GM12801 (cell line): ENCODE data around the gene LHCGR.

Experiments used
- TF ChIP-seq, protein P1 (sequence below): IDR thresholded peaks from one replicate; pipeline ENCODE4 v1.5.1; 2011; ENCODE audit warnings: control low read depth; ENCODE audit not compliant: insufficient read length; ENCODE audit errors: extremely low read depth

Gene LHCGR

DNA sequence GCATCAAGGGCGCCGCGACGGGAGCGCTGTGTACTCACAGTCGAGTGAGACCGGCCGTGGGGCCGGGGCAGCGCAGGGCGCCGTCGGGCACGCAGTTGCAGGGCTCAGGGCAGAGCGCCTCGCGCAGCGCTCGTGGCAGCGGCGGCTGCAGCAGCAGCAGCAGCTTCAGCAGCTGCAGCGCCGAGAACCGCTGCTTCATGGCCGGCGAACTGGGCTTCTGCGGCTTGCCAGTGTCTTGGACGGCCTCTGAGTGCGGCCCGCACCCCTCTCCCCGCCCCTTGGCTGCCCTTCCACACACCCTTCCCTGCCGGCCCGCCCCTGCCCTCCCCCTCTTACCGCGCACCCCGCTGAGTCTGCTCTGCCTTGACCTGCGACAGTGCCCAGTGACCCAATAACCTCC lies at the start of gene LHCGR:
TSS of gene LHCGR (minus strand) at position 252 of the 400 bp plus-strand sequence. CDS start at position 199, 53 bp downstream.
- TF ChIP-seq, protein P1, sequence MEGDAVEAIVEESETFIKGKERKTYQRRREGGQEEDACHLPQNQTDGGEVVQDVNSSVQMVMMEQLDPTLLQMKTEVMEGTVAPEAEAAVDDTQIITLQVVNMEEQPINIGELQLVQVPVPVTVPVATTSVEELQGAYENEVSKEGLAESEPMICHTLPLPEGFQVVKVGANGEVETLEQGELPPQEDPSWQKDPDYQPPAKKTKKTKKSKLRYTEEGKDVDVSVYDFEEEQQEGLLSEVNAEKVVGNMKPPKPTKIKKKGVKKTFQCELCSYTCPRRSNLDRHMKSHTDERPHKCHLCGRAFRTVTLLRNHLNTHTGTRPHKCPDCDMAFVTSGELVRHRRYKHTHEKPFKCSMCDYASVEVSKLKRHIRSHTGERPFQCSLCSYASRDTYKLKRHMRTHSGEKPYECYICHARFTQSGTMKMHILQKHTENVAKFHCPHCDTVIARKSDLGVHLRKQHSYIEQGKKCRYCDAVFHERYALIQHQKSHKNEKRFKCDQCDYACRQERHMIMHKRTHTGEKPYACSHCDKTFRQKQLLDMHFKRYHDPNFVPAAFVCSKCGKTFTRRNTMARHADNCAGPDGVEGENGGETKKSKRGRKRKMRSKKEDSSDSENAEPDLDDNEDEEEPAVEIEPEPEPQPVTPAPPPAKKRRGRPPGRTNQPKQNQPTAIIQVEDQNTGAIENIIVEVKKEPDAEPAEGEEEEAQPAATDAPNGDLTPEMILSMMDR: no peak

DNA sequence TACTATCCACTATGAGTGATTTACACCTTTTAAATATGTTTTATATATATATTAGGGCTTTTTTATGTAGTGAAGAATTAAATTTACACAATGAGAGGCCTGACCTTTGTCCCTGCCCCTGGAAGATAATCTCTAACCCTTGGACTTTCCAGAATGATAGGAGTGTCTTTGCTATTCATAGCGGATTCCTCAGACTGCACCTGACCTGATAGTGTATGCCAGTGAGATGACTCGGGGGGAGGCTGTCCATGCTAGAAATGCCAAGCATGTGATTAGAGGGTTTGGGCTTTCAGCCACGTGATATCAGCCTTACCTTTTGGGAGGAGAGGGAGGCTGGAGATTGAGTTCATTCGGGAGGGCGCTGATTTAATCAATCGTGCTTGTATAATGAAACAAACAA lies 44.1 kb upstream of the LHCGR start:
- TF ChIP-seq, protein P1: no peak

DNA sequence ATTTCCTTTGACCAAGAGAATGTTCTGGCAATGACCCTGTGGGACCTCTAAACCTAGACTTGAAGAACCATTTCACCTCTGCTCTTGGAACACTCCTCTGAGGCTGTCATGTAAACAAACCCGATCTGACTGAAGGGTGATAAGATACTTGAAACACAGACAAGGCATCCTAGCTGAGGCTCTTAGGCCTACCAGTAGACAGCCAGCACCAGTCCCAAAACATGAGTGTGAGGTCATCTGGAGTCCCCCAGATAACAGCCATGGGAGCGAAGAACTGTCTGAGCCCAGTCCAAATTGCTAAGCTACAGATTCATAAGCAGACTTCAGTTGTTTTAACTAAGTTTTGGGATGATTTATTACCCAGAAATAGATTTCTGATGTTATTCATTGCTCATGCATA lies 39.5 kb upstream of the LHCGR start:
- TF ChIP-seq, protein P1: no peak

DNA sequence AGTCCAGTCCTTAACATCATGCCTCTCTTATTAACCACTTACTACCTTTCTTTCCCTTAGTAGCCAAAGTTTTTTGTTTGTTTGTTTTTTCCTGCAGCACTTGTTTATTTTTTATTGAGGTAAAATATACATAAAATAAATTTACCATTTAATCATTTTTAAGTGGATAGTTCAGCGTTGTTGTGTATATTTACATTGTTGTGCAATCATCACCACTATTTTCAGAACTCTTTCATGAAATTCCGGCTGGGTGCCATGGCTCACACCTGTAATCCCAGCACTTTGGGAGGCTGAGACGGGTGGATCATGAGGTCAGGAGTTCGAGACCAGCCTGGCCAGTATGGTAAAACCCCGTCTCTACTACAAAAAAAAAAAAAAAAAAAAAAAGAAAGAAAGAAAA lies 38.1 kb upstream of the LHCGR start:
- TF ChIP-seq, protein P1: no peak

DNA sequence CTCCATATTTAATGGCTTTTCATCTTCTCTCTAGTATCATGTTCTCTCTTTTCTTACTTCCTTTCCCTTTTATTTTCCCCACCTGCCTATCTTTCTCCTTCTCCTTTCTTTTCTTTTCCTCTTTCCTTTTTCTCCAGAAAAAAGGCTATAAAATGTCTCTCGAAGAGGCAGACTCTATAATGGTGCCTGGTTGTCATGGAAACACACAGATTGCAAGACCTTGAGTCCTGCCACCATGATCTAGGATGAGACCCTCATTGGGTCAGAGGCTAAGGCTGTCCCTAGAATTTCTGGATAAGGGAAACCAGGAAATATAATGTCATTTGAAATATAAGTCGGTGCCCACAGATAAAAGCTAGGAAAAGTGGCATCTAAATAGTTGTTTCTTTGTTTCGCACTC lies 36.5 kb upstream of the LHCGR start:
- TF ChIP-seq, protein P1: no peak

DNA sequence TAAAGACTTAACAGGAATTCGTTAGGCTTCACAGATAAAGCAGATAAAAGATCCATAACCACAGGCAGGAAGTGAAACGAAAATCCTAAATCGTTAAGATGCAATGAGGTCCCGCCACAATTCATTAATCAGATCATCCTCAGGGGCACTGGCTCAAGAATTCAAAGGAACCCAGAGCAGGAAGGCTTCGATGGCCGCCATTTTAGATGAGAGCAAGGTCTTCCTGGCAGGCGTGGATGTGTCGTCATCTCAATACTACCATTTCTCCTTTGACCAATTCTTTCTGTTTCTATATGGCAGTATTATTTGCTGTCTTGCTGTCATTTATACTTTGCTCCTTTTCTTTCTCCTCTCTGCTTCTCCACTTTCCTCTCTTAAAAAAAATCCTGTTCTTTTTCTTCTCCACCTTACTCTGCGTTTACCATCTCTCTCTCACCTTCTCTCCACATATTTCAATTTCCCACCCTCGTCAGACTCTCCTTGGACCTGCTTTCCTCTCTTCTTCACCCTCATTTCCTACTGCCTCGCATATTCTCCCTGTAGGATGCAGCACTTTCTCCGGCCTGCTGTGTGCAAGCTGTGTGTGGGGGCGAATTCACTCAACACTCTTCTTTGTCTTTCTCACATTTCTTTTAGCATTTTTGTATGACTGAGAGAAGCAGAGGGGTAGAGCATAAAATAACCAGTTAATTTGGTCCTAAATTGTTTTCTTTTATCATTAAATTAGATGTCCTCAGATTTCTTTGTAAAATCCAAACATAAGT lies 35.1 kb upstream of the LHCGR start:
- TF ChIP-seq, protein P1: no peak

DNA sequence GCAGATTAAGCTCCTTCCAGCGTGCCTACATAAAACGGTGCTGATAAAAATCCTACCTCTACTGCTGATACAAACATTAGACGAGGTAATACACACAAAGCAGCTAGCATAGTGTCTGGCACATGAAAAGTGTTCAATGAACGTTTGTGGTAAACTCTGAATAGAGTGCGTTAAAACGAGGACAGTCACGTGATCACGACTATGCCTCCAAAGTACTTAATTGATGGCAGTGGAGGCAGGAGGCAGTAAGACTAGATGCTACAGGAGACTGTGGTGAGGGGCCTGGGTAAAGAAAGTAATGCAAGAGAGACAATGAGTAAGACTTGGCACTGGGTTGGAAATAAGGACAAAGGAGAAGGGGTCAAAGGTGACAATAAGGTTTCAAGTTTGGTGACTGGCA lies 32.1 kb upstream of the LHCGR start:
- TF ChIP-seq, protein P1: no peak
